CD14-positive monocyte (primary cell): ENCODE measurements around the gene LGSN. TPM values are rescaled to one million over a fixed set of nuclear protein-coding genes. Genes with fewer than 3 reads are reported as not detected.

ENCODE experiments used
- DNase-seq, 3 donors: peaks; one replicate each; pipeline ENCODE4 v3.0.0-alpha.2; 2011 to 2022
- H2AFZ ChIP-seq: 2 replicates; pipeline ENCODE4 v1.6.0; 2012; ENCODE audit warnings: mild to moderate bottlenecking, low read depth, low read length, inconsistent platforms; ENCODE audit not compliant: insufficient read depth, poor library complexity, severe bottlenecking
- H3K27ac ChIP-seq, 2 donors: 1 replicate in 1 of 2; 2 replicates in 1 of 2; pipeline ENCODE4 v1.5.1; 2012 to 2013; ENCODE audit warnings: low read length in 2 of 2, control low read depth in 1 of 2, inconsistent platforms in 1 of 2, low read depth in 1 of 2, mild to moderate bottlenecking in 1 of 2
- H3K27me3 ChIP-seq, 2 donors: one replicate each; pipeline versions ENCODE4 v1.6.0 to v1.6.1; 2011 to 2013; ENCODE audit warnings: low read length in 2 of 2; ENCODE audit not compliant: control insufficient read depth in 2 of 2, insufficient read depth in 2 of 2
- H3K36me3 ChIP-seq, 2 donors: replicated peaks in 1 of 2; 1 replicate in 1 of 2; 2 replicates in 1 of 2; pipeline versions ENCODE4 v1.5.1 to v1.6.1; 2012 to 2013; ENCODE audit warnings: low read length in 2 of 2, control low read depth in 1 of 2, inconsistent platforms in 1 of 2, mild to moderate bottlenecking in 1 of 2; ENCODE audit not compliant: insufficient read depth in 2 of 2, control insufficient read depth in 1 of 2
- H3K4me1 ChIP-seq, 2 donors: 1 replicate in 1 of 2; 2 replicates in 1 of 2; pipeline versions ENCODE4 v1.5.1 to v1.6.1; 2012 to 2013; ENCODE audit warnings: low read length in 2 of 2, control low read depth in 1 of 2, inconsistent platforms in 1 of 2, mild to moderate bottlenecking in 1 of 2, moderate library complexity in 1 of 2; ENCODE audit not compliant: insufficient read depth in 2 of 2, control insufficient read depth in 1 of 2
- H3K4me2 ChIP-seq: replicated peaks from 2 replicates; pipeline ENCODE3; 2012; ENCODE audit warnings: low read length, moderate library complexity, mild to moderate bottlenecking; ENCODE audit not compliant: poor library complexity, severe bottlenecking; ENCODE audit errors: extremely low read depth
- H3K4me3 ChIP-seq, 3 experiments: fragments of 200-600 bp in 1 of 3; sonication (generic) in 1 of 3; replicated peaks in 1 of 3; 1 replicate in 2 of 3; 2 replicates in 1 of 3; pipeline ENCODE4 v1.5.1; 2011 to 2013; ENCODE audit warnings: low read length in 3 of 3, mild to moderate bottlenecking in 3 of 3, control low read depth in 2 of 3, low read depth in 2 of 3, inconsistent platforms in 1 of 3, moderate library complexity in 1 of 3
- H3K79me2 ChIP-seq: 2 replicates; pipeline ENCODE4 v1.6.0; 2012; ENCODE audit warnings: mild to moderate bottlenecking, control low read depth, inconsistent platforms, low read length, moderate library complexity; ENCODE audit not compliant: insufficient read depth
- H3K9ac ChIP-seq: 2 replicates; pipeline ENCODE4 v1.6.0; 2017; ENCODE audit warnings: low read length, mild to moderate bottlenecking; ENCODE audit not compliant: insufficient read depth, poor library complexity, severe bottlenecking
- H3K9me3 ChIP-seq, 2 donors: replicated peaks in 1 of 2; 1 replicate in 1 of 2; 2 replicates in 1 of 2; pipeline versions ENCODE4 v1.5.1 to v1.6.1; 2012 to 2013; ENCODE audit warnings: low read length in 2 of 2, control low read depth in 1 of 2; ENCODE audit not compliant: control insufficient read depth in 1 of 2, insufficient read depth in 1 of 2
- H4K20me1 ChIP-seq: 2 replicates; pipeline ENCODE4 v1.6.0; 2012; ENCODE audit warnings: mild to moderate bottlenecking, low read length, control low read depth, moderate library complexity; ENCODE audit not compliant: insufficient read depth
- H3K27ac Mint-ChIP-seq, 7 donors: one replicate each; pipeline ENCODE4 v1.8.0; 2020; ENCODE audit warnings: mild to moderate bottlenecking in 7 of 7, mixed read lengths in 7 of 7, moderate library complexity in 6 of 7, inconsistent platforms in 2 of 7
- H3K27me3 Mint-ChIP-seq, 3 donors: one replicate each; pipeline ENCODE4 v1.8.0; 2021 to 2022; ENCODE audit warnings: low read depth in 3 of 3, mild to moderate bottlenecking in 3 of 3, mixed read lengths in 3 of 3, moderate library complexity in 3 of 3, inconsistent platforms in 1 of 3
- H3K36me3 Mint-ChIP-seq, 2 donors: one replicate each; pipeline ENCODE4 v1.8.0; 2020; ENCODE audit warnings: mixed read lengths in 2 of 2, inconsistent platforms in 1 of 2, mild to moderate bottlenecking in 1 of 2
- H3K4me1 Mint-ChIP-seq: one replicate; pipeline ENCODE4 v1.8.0; 2020; ENCODE audit warnings: mild to moderate bottlenecking, mixed read lengths
- H3K4me3 Mint-ChIP-seq, 2 donors: one replicate each; pipeline ENCODE4 v1.8.0; 2020; ENCODE audit warnings: mild to moderate bottlenecking in 2 of 2, mixed read lengths in 2 of 2, moderate library complexity in 1 of 2
- H3K9me3 Mint-ChIP-seq, 7 donors: one replicate each; pipeline ENCODE4 v1.8.0; 2020 to 2022; ENCODE audit warnings: mixed read lengths in 7 of 7, mild to moderate bottlenecking in 6 of 7, moderate library complexity in 6 of 7, inconsistent platforms in 2 of 7
- CTCF ChIP-seq: fragments of 200-600 bp; IDR thresholded peaks from one replicate; pipeline ENCODE4 v1.8.0; 2022; ENCODE audit warnings: antibody characterized with exemption, mild to moderate bottlenecking
- WGBS: methylation state at CpG from one replicate; pipeline ENCODE4 v1.1.5; 2013; ENCODE audit warnings: missing lambda C conversion rate; ENCODE audit not compliant: insufficient coverage; 5-methylcytosine and 5-hydroxymethylcytosine counted together
- intact Hi-C, 2 donors: fragments of 100-400 bp; cut with micrococcal nuclease; formaldehyde crosslinking; loops; one replicate each; pipeline versions ENCODE4 v1.15.0 to v1.15.1; 2023
- polyA plus RNA-seq, 3 donors: library from polyadenylated mRNA; depleted of rRNA in 1 of 3; unstranded in 2 of 3; stranded (reverse) in 1 of 3; fragments of 300-500 nt in 2 of 3; fragments of >200 nt in 1 of 3; fragmentation: Illumina TruSeq in 2 of 3; gene quantifications; 1 replicate in 2 of 3; 2 replicates in 1 of 3; pipeline ENCODE4 v1.2.3, GENCODE V29; 2012 to 2021

The LGSN gene
- polyA plus RNA-seq, 3 donors: not detected

- peaks cover 0 to 4% (median 0%) of the 10 kb centered on the region in 3 donors for H3K27me3 Mint-ChIP-seq
- Histone ChIP-seq H2AFZ (no peak overlapping the region), H3K4me3 (no peak overlapping the region), H3K9me3 (no peaks in the 10 kb centered on the region), H3K4me2 (no peak overlapping the region), H3K4me1 (no peaks in the 10 kb centered on the region), H3K9ac (no peak overlapping the region), H4K20me1 (no peaks in the 10 kb centered on the region), H3K79me2 (no peaks in the 10 kb centered on the region), H3K27me3 (no peaks in the 10 kb centered on the region), H3K36me3 (no peaks in the 10 kb centered on the region), H3K27ac (no peak overlapping the region)
- no peak for TF ChIP-seq CTCF
- no peak for DNase-seq
- H3K4me3 Mint-ChIP-seq: no peak overlapping the region
- H3K9me3 Mint-ChIP-seq: no peaks in the 10 kb centered on the region
- H3K36me3 Mint-ChIP-seq: no peaks in the 10 kb centered on the region
- H3K27ac Mint-ChIP-seq: no peak overlapping the region
- WGBS: 83% methylated on average over 2 of the region's 3 CpGs
- H3K4me1 Mint-ChIP-seq: no peaks in the 10 kb centered on the region
- intact Hi-C loops: no loop called here
Observed at GRCh38 chr6:63306420-63306819, 13.4 kb downstream of the LGSN start.

GRCh38 chr6:63305277-63305676 is 14.5 kb downstream of the LGSN start:
- no peak for DNase-seq
- Histone ChIP-seq H3K27ac (no peak overlapping the region), H2AFZ (no peak overlapping the region), H3K4me2 (no peak overlapping the region), H3K4me3 (no peak overlapping the region), H3K9ac (no peak overlapping the region), H3K4me1 (no peaks in the 10 kb centered on the region), H3K27me3 (no peaks in the 10 kb centered on the region), H3K36me3 (no peaks in the 10 kb centered on the region), H3K79me2 (no peaks in the 10 kb centered on the region), H3K9me3 (no peaks in the 10 kb centered on the region), H4K20me1 (no peaks in the 10 kb centered on the region)
- Mint-ChIP-seq H3K4me1 (no peaks in the 10 kb centered on the region), H3K27ac (no peak overlapping the region), H3K27me3 (peaks cover 0 to 2% (median 0%) of the 10 kb centered on the region in 3 donors), H3K4me3 (no peak overlapping the region), H3K9me3 (peaks cover 0 to 2% (median 0%) of the 10 kb centered on the region in 7 donors), H3K36me3 (no peaks in the 10 kb centered on the region)
- WGBS: no CpG with 5 or more reads among the region's 2 CpGs
- TF ChIP-seq CTCF: no peak
- intact Hi-C loops: no loop called here
